NT2/D1 (cell line): ENCODE data around the gene AKR1C1.
"Not testable (repeated sequence)": the region's sequence is repeated elsewhere in the genome, so short reads cannot be mapped to it uniquely, and the experiment has no call there.

Experiments used
- DNase-seq: peaks from one replicate; pipeline ENCODE4 v3.0.0-alpha.2; 2011; ENCODE audit warnings: low read depth, low spot score
- H3K27me3 ChIP-seq: 2 replicates; pipeline ENCODE4 v1.6.0; 2011; ENCODE audit warnings: mild to moderate bottlenecking; ENCODE audit not compliant: insufficient read length, insufficient read depth
- H3K36me3 ChIP-seq: 2 replicates; pipeline ENCODE4 v1.6.1; 2011; ENCODE audit warnings: mild to moderate bottlenecking, low read length, mixed read lengths; ENCODE audit not compliant: insufficient read depth, insufficient read length
- H3K4me1 ChIP-seq: 2 replicates; pipeline ENCODE4 v1.5.1; 2011; ENCODE audit not compliant: insufficient read depth, insufficient read length
- H3K4me3 ChIP-seq: 2 replicates; pipeline ENCODE4 v1.5.1; 2011; ENCODE audit warnings: low read depth; ENCODE audit not compliant: insufficient read length
- H3K9ac ChIP-seq: 2 replicates; pipeline ENCODE4 v1.6.0; 2011; ENCODE audit warnings: low read depth; ENCODE audit not compliant: insufficient read length
- H3K9me3 ChIP-seq: 2 replicates; pipeline ENCODE4 v1.5.1; 2011; ENCODE audit warnings: mild to moderate bottlenecking, low read length; ENCODE audit not compliant: insufficient read depth
- SUZ12 ChIP-seq: IDR thresholded peaks from 2 replicates; pipeline ENCODE4 v1.6.1; 2011; ENCODE audit not compliant: insufficient read length, insufficient read depth; ENCODE audit errors: extremely low read depth
- YY1 ChIP-seq: IDR thresholded peaks from 2 replicates; pipeline ENCODE4 v1.6.1; 2011; ENCODE audit not compliant: insufficient read length, insufficient read depth
- ZNF274 ChIP-seq: IDR thresholded peaks from 2 replicates; pipeline ENCODE4 v1.6.1; 2011; ENCODE audit warnings: mild to moderate bottlenecking, low read depth, low read length

Gene AKR1C1

DNA sequence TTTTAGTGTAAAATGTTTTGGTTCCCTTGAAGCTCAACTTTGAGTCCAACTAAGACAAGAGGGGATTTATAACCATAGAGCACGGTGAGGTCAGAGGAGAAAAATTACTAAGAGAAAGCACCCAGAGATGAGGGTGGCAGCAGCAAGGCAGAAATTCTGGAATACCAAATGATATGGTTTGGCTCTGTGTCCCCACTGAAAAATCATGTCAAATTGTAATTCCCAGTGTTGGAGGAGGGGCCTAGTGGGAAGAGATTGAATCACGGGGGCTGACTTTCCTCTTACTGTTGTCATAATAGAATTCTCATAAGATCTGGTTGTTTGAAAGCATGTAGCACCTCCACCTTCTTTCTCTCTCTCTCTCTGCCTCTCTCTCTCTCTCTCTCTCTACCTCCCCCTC, 19.4 kb upstream of the AKR1C1 start:
- Histone ChIP-seq H3K27me3 (no peaks in the 10 kb centered on the region), H3K9me3 (no peaks in the 10 kb centered on the region), H3K9ac (no peak overlapping the region), H3K4me3 (no peak overlapping the region), H3K36me3 (no peaks in the 10 kb centered on the region), H3K4me1 (no peaks in the 10 kb centered on the region)
- no peak for DNase-seq
- TF ChIP-seq SUZ12 (no peak), YY1 (no peak), ZNF274 (no peak)

DNA sequence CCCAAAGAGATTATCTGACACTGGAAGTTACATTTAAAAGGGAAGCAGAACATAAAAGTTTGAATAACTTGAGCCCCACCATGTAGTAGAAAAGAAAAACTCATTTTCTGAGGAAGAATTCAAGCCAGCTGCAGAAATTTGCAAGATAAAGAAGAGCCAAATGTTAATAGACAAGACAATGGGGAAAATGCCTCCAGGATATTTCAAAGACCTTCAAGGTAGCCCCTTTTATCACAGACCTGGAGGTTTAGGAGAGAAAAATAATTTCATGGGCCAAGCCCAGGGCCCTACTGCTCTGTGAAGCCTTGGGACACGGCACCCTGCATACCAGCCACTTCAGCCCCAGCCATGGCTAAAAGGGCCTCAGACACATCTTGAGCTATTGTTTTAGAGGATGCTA, 18.4 kb upstream of the AKR1C1 start:
- TF ChIP-seq YY1 = no peak
- TF ChIP-seq ZNF274 = no peak
- no peak for TF ChIP-seq SUZ12
- Histone ChIP-seq H3K27me3 (no peaks in the 10 kb centered on the region), H3K4me1 (no peaks in the 10 kb centered on the region)

DNA sequence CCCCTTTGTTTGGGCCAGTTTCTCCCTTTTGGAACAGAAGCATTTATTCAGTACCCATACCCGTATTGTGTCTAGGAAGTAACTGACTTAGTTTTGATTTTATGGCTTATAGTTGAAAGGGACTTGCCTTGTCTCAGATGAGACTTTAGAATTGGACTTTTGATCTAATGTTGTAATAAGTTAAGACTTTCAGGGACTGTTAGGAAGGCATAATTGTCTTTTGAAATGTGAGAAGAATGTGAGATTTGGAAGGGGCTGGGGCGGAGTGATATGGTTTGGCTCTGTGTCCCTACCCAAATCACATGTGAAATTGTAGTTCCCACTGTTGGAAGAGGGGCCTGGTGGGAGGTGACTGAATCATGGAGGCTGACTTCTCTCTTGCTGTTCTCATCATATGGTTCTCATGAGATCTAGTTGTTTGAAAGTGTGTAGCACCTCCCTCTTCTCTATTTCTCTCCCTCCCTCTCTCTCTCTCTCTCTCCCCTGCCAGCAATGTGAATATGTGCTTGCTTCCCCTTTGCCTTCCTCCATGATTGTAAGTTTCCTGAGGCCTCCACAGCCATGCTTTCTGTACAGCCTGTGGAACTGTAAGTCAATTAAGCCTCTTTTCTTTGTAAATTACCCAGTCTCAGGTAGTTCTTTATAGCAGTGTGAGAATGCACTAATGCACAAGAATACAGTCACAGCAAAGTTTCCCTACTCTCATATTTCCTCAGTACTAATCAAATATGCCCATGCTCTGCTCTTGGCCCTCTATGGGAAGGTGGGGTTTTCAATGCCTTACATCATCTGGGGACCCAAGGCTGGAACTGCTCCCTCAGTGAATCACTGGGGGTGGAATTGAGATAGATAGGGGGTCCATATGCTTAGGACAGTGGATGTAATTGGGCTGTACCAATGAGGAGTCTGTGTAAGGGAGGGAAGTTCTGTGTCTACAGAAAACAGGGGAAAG, 17.2 kb upstream of the AKR1C1 start:
- no peaks in the 10 kb centered on the region for H3K4me1 ChIP-seq
- no peak for DNase-seq
- no peak for TF ChIP-seq ZNF274
- no peak for TF ChIP-seq YY1
- TF ChIP-seq SUZ12 = no peak
- H3K27me3 ChIP-seq = no peaks in the 10 kb centered on the region
- H3K4me3 ChIP-seq = no peak overlapping the region
- H3K9me3 ChIP-seq = no peaks in the 10 kb centered on the region
- H3K36me3 ChIP-seq = no peaks in the 10 kb centered on the region
- H3K9ac ChIP-seq = no peak overlapping the region

More for the DNA sequence above, 18.4 kb upstream of the AKR1C1 start:
- Histone ChIP-seq H3K4me3 (no peak overlapping the region), H3K9ac (no peak overlapping the region), H3K36me3 (no peaks in the 10 kb centered on the region), H3K9me3 (no peaks in the 10 kb centered on the region)
- DNase-seq = peak; percentile 13

DNA sequence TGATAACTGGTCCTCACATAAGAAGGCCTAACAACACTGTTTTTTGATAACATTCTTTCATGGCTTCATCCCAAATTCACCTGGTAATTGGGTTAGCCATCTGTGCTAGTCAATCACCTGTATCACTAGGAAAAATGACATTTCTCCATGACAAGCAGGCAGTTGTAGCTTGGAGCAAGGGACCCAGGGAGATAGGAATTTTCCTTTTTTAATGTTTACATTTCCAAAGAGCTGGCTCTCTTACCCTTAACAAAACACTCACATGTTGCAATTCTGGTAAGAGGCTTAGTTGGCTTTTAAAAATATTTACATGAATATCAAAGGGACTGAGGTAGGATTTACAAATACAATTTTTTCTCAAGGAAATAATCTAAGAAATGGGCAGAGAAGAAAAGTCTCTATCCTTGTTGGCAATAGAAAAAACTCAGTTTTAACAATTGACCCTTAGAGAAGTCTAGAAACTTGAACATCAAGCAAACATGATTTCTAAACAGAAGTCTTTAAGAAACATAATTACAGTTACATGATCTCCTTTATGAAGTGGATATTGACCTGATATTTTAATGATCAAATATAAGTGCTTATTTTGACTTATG, 16.1 kb upstream of the AKR1C1 start:
- TF ChIP-seq ZNF274 (no peak), SUZ12 (no peak), YY1 (no peak)
- no peak overlapping the region for H3K4me3 ChIP-seq
- no peaks in the 10 kb centered on the region for H3K4me1 ChIP-seq
- no peaks in the 10 kb centered on the region for H3K36me3 ChIP-seq
- no peak for DNase-seq
- H3K27me3 ChIP-seq = no peaks in the 10 kb centered on the region
- H3K9ac ChIP-seq = no peak overlapping the region
- H3K9me3 ChIP-seq = no peaks in the 10 kb centered on the region

DNA sequence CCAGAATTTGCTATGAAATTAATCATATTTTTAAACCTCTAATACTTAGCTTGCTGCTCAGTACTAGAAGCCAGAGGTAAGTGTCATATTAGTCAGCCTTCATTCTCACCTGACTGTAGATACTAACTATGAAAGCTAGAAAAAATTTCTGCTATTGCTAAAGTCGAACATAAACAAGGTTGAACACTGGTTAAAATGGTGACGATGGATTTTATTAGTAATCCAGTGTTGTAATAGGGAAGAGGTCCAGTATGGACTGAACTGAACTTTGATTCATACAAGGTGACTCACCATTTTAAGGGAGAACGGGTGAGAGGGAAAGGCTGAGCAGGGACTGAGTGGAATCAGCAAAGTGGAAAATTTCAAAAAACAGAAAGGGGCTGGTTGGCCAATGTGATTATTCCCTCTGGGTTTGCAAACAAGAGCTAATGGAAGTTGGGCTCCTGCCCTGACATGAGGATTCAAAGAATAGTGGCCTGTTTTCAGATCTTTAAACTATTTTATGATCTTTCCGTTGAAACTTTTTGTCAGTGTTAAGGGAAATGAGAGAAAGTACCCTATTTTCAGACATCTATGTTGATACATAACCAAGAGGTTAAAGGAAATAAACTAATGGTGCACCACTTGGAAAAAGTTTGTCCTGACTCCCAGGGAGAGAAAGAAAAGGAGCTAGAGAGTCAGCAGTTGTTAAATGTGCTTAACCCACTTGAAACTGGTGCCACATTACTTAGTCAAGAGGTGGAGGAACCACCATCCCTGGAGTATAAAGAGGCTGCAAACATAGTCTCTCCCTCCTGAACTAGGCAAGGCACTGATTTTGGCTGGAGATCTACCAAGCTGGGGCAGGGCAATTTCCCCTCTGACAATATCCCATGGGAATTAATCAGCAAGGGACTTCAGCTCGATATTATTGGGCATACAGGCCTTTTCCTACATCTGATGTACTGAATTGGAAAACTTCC, 15.3 kb upstream of the AKR1C1 start:
- Histone ChIP-seq H3K9ac (no peak overlapping the region), H3K4me1 (no peaks in the 10 kb centered on the region), H3K27me3 (no peaks in the 10 kb centered on the region), H3K9me3 (no peaks in the 10 kb centered on the region), H3K4me3 (no peak overlapping the region), H3K36me3 (no peaks in the 10 kb centered on the region)
- DNase-seq = no peak
- TF ChIP-seq ZNF274 (no peak), SUZ12 (no peak), YY1 (no peak)

DNA sequence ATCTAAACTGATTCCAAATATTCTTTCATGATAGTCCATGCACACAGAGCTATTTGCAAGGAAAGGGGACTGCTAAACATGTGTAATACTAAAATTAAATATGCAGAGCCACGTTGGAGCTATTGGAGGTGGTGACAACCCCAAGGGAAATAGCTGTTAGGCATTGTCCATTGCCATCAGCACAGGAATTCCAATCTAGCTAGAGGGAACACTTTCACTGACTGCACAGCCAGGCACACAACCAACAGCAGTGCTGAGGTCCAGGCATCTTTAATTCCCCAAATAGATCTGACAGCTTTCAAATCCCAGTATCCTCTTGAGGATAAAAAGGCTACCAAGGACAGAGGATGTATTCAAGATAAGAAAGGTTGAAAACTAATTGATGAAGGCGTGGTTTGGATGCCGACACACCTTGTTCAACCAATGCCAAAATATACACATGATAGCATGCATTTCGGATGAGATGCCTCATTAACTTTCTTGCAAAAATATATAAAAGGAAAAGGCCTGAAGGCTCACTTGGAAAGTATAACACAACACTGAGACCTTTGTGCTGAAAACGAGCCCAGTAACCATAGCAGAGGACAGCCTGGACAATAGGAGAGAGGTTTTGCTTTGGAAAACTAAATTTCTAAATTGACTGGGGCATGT, 11.6 kb upstream of the AKR1C1 start:
- not testable (repeated sequence) for H3K4me1 ChIP-seq, H3K9ac ChIP-seq, H3K27me3 ChIP-seq, H3K9me3 ChIP-seq, H3K4me3 ChIP-seq, H3K36me3 ChIP-seq, DNase-seq

DNA sequence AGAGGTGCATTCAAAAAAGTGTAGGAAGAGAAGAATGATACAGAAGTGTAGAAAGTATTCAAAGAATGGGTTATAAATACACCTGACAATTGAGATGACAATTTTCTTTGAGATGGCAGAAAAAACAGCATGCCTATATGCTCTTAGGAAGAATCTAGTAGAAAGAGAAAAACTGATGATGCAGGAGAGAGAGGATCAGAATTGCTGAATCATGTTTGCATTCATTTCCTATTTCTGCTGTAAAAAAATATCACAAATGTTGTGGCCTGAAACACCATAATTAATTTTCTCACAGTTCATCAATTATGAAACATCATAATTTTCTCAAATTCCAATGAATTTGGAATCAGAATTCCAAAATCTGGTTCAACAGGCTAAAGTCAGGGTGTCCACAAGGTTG, 9.8 kb upstream of the AKR1C1 start:
- Histone ChIP-seq H3K27me3 (no peaks in the 10 kb centered on the region), H3K36me3 (no peaks in the 10 kb centered on the region), H3K4me1 (no peaks in the 10 kb centered on the region), H3K4me3 (no peak overlapping the region), H3K9ac (no peak overlapping the region), H3K9me3 (no peaks in the 10 kb centered on the region)
- no peak for TF ChIP-seq ZNF274
- no peak for TF ChIP-seq YY1
- TF ChIP-seq SUZ12 = no peak
- no peak for DNase-seq

DNA sequence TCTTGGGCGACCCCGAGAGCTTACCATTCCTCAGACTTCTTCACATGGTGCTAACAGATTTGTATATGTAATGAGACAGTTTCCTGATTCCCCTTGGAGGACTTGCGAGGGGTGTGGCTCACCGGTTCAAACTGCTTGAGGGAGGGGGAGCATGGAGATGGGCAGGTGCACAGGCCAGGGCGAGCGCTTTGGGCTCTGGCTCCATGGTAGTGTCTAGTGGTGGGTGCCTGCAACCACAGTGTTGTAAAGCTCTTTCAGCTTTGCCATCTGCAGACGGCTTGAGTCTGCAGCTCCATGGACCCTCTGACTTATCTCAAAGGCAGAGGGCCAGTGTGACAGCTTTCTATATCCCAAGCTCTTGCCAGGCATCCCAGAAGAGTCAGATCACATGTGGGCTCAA, 7.1 kb upstream of the AKR1C1 start:
- H3K4me1 ChIP-seq, H3K4me3 ChIP-seq, H3K9me3 ChIP-seq, DNase-seq, H3K27me3 ChIP-seq, H3K9ac ChIP-seq, H3K36me3 ChIP-seq: not testable (repeated sequence)

DNA sequence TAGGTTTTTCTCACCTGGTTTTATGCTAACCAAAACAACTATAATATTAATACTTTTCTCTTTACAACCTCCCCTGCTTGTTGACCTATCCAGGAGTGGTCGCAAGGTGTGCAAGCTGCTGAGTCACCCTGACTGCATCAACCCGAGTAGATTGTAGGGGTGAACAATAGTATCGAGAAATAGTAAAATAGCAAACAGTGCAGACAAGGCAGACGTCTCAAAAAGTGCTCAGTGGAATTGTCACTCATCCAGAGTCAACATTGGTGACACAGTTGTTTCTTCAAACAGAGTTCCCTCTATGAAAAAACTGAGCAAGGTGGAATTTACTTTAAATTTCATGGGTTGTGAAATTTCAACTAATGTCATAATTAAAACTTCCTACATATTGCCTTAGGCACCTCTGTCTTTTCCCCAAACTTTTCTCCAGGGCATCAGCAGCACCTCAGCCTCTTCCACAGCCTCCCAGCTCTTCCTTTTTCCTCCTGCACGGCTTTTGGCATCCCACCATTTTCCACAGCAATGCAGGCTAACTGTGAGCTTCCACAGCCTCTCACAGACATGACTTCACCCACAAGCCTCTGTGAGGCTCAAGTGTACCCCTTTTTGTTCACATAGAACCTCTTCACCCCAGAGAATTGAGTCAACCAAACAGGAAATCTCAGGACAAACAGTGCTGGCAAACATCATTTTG, 6.1 kb upstream of the AKR1C1 start:
- H3K4me1 ChIP-seq, H3K9ac ChIP-seq, H3K4me3 ChIP-seq, H3K9me3 ChIP-seq, H3K36me3 ChIP-seq, H3K27me3 ChIP-seq, DNase-seq: not testable (repeated sequence)
